ENCODE results near the gene GDPGP1.

GDPGP1 gene

DNA sequence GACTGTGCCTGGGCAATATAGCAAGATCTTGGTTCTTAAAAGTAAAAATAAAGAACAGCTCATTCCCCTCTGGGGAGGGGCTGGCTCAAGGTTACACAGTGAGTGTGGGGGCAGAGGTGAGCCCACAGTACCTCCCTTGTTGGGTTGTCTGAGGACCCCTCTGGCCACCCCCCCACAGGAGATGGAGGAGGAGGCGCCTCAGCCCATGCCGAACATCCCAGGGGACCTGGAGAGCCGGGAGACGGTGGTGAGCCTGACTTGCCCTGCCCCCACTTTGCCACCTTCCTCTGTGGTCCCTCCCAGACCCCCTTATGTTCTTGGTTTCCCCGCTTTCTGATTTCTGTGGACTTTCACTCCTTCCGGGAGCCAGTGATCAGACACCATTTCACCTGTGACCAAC is 60.1 kb downstream of the GDPGP1 start:
- DNase-seq (ENCODE audit: insufficient read length, low spot score) (no peak), FAIRE-seq (no peak)

DNA sequence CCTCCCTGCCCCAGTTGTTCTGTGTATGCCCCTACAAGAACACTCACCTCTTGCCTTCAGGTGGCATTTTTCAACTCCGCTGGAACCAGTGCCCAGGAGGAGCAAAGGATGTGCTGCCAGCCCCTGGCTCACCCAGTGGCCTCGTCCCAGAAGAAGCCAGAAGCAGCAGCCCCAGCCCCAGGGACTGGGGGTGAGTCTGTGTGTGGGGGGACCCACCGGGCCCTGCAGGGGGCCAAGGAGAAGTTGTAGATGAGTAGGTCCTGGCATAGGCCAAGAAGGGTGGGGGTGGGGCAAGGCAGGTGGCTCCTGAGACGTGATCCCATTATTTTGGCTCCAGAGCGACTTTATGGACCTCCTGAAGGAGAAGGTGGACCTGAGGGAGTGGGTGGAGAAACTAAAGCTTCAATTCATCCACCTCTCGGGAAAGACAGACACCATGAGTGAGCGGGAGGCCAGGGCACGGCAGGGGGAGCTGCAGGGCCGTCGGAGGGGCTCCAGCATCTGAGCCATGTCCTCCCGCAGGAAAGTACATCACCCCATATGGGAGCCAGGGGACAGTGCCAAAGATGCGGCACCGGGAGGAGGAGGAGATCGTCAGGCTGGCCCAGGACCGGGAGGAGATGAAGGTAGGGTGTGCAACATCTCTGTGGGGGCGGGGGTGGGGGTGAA is 60.7 kb downstream of the GDPGP1 start:
- FAIRE-seq (no peak), DNase-seq (ENCODE audit: insufficient read length, low spot score) (no peak)

DNA sequence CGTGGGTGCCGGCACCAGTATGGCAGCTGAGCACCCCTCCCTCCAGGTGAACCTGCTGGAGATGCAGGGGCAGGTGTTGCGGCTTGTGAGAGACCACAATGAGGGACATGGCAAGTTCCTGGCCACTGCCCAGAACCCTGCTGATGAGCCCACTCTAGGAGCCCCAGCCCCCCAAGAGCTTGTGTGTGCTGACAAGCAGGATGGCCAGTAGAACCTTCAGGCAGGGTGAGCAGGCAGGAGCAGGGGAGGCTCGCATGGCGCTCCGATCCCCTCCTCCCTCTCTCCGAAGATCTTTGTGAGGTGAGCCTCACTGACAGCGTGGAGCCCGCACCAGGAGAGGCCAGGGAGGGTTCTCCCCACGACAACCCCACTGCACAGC is 61.2 kb downstream of the GDPGP1 start:
- FAIRE-seq (no peak), DNase-seq (ENCODE audit: insufficient read length, low spot score) (no peak)
